KOPT-K1 (cell line): Measurements from ENCODE around the gene MYMX.

Experiments used
- H3K27ac ChIP-seq: fragments of 200-600 bp; sonication (generic); 2 replicates; pipeline ENCODE4 v1.5.1; 2016; ENCODE audit warnings: antibody characterized with exemption, mild to moderate bottlenecking, low read depth, low read length; ENCODE audit not compliant: poor library complexity, severe bottlenecking
- H3K36me3 ChIP-seq: fragments of 200-600 bp; sonication (generic); 2 replicates; pipeline ENCODE4 v1.5.1; 2017; ENCODE audit warnings: antibody characterized with exemption, mild to moderate bottlenecking, low read length, moderate library complexity; ENCODE audit not compliant: insufficient read depth
- H3K9me3 ChIP-seq: fragments of 200-600 bp; sonication (generic); 2 replicates; pipeline ENCODE4 v1.5.1; 2017; ENCODE audit warnings: antibody characterized with exemption, low read length, mild to moderate bottlenecking; ENCODE audit not compliant: insufficient read depth, poor library complexity, severe bottlenecking

The MYMX gene

DNA sequence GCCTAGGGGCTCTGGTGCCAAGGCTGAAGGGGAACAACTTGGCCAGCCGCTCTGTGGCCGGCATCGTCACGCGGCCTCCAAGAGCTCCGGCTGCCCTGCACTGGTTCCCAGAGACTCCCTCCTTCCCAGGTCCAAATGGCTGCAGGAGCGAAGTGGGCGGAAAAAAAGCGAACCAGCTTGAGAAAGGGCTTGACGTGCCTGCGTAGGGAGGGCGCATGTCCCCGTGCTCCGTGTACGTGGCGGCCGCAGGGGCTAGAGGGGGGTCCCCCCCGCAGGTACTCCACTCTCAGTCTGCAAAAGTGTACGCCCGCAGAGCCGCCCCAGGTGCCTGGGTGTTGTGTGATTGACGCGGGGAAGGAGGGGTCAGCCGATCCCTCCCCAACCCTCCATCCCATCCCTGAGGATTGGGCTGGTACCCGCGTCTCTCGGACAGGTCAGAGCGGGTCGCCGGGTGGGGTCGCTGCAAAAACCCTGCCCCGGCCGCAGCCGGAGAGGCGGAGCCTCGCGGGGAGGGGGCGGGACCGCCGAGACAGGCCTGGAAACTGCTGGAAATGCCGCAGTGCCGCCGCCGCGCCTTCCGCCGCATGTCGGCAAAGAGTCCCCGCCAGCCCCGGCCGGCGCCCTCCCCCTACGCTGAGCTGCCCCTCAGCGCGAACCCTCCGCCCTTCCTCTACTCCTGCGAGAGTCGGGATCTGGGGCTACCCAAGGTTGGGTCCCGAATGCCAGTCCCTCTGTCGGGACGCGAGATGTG lies 29.4 kb downstream of the MYMX start:
- H3K27ac ChIP-seq = peak overlapping the region; percentile 89
- H3K36me3 ChIP-seq = peaks cover 38% of the 10 kb centered on the region
- H3K9me3 ChIP-seq = no peaks in the 10 kb centered on the region

DNA sequence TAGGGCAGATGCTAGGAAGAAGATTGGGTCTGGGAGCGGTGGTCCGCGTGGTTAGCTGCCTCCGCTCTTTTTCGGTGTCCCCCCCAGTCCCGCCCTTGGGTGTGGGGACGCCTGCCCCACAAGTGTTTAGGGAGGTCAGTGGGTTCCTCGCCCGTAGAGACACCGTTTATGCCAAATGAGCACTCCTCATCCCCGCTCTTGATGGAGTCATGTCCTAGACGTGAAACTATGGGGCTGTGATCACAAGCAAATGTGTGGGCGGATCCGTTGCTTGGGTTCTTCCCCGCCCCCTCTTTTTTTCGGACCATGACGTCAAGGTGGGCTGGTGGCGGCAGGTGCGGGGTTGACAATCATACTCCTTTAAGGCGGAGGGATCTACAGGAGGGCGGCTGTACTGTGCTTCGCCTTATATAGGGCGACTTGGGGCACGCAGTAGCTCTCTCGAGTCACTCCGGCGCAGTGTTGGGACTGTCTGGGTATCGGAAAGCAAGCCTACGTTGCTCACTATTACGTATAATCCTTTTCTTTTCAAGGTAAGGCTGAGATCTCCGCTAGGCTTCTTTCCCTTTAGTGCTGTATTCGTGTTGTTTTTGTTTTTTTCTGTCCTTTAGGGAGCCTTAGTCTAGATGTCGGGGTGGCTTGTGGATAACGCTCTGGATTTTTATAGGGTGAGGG lies 30.1 kb downstream of the MYMX start, which contains the start of gene HSP90AB1:
Gene HSP90AB1 (plus strand): TSS at position 439 of the 675 bp plus-strand sequence. CDS start 1,529 bp downstream, outside the sequence.
- H3K27ac ChIP-seq = peak within 1 kb of the TSS; percentile 89
- peaks cover 45% of the 10 kb centered on the region for H3K36me3 ChIP-seq
- no peaks in the 10 kb centered on the region for H3K9me3 ChIP-seq

DNA sequence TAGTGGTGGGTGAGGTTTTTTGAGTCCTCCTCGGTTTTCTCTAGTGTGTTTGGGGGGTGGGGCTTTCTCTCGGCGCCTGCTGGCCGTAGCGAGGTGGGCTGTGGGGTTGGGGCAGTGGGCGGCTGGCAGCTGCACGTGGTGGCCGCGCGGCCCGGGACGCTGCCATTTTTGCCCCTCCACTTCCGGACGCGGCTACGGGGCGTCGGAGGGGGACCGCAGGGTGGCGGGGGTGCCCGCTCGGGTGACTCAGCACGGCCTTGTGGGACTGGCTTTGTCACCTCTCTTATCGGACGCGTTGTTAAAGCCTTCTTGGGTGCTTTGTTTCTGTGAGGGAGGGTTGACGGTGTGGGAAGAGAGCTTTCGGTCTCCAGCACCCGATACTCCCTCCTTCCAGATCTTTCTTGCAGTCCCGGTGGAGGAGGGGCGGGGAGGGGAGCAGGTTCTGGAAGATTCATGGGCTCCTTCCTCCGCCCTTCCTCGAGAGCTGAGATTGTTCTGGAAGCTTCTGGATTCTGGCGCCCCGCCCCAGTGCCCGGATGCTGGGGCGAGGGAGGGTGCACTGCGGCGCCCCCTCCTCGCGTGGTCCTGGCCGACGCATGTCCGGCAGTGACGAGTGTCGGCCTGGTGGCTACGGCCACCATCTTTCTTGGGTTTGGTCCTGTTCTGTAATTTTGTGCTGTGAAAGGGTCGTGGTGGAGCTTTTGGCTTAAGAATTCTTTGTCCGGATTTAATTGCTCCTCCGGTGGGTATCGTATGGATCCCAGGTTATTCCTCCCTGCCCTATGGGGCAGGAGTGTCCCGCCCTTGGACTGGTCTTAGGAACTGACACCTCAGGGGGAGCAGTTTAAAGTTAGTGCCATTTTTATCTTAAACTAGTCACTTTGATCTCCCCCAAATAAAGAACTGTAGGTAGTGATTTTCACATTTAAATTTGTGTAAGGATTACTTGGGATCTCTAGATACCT lies 30.9 kb downstream of the MYMX start:
- no peaks in the 10 kb centered on the region for H3K9me3 ChIP-seq
- peak overlapping the region; percentile 89 for H3K27ac ChIP-seq
- H3K36me3 ChIP-seq = peaks cover 53% of the 10 kb centered on the region

DNA sequence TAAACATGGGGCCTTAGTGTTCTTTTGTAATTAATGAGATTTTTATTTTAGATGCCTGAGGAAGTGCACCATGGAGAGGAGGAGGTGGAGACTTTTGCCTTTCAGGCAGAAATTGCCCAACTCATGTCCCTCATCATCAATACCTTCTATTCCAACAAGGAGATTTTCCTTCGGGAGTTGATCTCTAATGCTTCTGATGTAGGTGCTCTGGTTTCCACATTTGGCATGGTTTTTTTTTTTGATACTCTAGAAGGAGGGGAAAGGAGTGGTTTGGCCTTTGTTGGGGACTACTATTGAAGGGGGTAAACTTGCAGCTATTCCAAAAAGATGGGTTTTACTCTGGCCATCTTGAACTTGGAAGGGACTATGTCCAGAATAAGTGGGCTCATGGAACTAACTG lies 31.9 kb downstream of the MYMX start:
- peak overlapping the region; percentile 89 for H3K27ac ChIP-seq
- H3K9me3 ChIP-seq = no peaks in the 10 kb centered on the region
- peaks cover 62% of the 10 kb centered on the region for H3K36me3 ChIP-seq

DNA sequence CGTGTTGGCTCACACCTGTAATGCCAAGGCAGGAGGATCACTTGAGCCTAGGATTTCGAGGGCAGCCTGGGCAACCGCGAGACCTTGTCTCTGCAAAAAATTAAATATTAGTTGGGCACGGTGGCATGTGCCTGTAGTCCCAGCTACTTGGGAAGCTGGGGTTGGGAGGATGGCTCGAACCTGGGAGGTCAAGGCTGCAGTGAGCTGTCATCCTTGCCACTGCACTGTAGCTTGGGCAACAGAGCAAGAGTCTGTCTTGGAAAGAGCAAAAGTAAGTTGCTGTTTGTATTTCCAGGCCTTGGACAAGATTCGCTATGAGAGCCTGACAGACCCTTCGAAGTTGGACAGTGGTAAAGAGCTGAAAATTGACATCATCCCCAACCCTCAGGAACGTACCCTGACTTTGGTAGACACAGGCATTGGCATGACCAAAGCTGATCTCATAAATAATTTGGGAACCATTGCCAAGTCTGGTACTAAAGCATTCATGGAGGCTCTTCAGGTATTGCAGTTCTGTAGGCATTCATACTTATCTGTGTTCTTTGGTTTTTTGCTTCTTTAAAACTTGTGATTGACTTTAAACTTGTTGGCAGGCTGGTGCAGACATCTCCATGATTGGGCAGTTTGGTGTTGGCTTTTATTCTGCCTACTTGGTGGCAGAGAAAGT lies 32.5 kb downstream of the MYMX start:
- H3K9me3 ChIP-seq = no peaks in the 10 kb centered on the region
- peak overlapping the region; percentile 89 for H3K27ac ChIP-seq
- peaks cover 69% of the 10 kb centered on the region for H3K36me3 ChIP-seq

DNA sequence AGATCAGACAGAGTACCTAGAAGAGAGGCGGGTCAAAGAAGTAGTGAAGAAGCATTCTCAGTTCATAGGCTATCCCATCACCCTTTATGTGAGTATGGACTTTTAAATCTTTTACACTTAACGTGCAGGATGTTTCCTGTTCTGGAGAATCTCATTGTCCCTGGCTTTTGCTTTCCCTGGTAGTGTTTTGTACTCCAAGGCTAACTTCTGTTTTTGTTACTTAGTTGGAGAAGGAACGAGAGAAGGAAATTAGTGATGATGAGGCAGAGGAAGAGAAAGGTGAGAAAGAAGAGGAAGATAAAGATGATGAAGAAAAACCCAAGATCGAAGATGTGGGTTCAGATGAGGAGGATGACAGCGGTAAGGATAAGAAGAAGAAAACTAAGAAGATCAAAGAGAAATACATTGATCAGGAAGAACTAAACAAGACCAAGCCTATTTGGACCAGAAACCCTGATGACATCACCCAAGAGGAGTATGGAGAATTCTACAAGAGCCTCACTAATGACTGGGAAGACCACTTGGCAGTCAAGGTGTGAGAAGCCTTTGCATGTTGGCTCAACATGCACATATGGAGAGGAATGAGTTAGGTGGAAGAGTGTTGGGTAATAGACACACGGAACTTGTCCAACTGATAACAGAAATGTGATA lies 33.5 kb downstream of the MYMX start:
- peaks cover 79% of the 10 kb centered on the region for H3K36me3 ChIP-seq
- no peak overlapping the region for H3K27ac ChIP-seq
- no peaks in the 10 kb centered on the region for H3K9me3 ChIP-seq

DNA sequence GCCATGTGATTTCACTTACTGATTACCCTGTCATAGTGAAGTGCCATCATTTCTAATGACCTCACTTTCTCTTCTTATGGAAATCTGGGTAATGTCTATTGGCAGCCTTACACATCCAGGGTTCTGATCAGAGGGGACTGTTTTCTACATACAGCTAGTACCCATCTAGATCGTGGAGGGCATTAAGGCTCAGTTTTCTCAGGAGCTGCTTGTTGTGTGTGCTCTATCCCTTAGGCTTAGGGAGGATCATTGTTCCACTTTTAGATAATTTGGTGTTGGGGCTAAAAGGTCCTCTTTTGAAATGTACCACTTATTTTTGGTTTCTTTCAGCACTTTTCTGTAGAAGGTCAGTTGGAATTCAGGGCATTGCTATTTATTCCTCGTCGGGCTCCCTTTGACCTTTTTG lies 34.0 kb downstream of the MYMX start:
- H3K36me3 ChIP-seq = peaks cover 84% of the 10 kb centered on the region
- H3K27ac ChIP-seq = no peak overlapping the region
- no peaks in the 10 kb centered on the region for H3K9me3 ChIP-seq

DNA sequence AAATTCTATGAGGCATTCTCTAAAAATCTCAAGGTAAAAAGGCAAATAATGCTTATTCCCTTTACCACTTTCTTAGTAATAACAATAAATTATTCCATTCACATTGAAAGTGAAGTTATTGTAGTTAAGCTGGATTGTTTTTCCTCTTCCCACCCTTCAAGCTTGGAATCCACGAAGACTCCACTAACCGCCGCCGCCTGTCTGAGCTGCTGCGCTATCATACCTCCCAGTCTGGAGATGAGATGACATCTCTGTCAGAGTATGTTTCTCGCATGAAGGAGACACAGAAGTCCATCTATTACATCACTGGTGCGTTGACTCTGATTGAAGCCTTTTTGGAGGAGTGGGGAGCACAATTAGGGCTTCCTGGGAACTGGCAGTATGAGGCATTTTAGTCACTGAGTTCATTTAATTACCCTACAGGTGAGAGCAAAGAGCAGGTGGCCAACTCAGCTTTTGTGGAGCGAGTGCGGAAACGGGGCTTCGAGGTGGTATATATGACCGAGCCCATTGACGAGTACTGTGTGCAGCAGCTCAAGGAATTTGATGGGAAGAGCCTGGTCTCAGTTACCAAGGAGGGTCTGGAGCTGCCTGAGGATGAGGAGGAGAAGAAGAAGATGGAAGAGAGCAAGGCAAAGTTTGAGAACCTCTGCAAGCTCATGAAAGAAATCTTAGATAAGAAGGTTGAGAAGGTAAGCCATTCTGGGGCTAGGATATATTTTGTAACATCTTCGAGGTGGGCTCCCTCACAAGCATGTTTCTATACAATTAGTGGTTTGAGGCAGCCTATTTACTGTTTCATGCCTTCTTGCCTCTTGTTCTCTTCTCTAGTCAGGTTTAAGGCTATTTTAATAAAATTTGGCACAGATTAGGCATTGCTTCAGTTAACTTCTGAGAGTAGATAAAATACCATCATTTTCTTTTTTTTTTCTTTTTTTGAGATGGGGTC lies 35.1 kb downstream of the MYMX start:
- peaks cover 85% of the 10 kb centered on the region for H3K36me3 ChIP-seq
- H3K27ac ChIP-seq = no peak overlapping the region
- no peaks in the 10 kb centered on the region for H3K9me3 ChIP-seq

DNA sequence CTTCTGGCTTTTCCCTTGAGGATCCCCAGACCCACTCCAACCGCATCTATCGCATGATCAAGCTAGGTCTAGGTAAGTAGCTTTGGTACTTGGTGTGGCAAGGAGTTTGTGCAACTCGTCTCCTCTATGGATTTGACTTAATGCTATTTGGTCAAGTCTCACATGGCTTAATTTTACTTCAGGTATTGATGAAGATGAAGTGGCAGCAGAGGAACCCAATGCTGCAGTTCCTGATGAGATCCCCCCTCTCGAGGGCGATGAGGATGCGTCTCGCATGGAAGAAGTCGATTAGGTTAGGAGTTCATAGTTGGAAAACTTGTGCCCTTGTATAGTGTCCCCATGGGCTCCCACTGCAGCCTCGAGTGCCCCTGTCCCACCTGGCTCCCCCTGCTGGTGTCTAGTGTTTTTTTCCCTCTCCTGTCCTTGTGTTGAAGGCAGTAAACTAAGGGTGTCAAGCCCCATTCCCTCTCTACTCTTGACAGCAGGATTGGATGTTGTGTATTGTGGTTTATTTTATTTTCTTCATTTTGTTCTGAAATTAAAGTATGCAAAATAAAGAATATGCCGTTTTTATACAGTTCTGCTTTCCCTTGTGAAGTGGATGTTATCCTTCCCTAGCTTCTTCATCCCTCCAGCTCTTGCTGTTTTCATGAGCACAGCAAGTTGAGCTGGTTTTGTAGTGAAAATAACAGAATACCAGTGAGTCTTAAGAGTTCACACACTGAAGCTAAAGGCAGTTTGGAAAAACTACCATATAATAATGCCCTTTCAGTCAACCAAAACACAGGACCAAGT lies 36.8 kb downstream of the MYMX start:
- H3K27ac ChIP-seq = no peak overlapping the region
- H3K9me3 ChIP-seq = no peaks in the 10 kb centered on the region

DNA sequence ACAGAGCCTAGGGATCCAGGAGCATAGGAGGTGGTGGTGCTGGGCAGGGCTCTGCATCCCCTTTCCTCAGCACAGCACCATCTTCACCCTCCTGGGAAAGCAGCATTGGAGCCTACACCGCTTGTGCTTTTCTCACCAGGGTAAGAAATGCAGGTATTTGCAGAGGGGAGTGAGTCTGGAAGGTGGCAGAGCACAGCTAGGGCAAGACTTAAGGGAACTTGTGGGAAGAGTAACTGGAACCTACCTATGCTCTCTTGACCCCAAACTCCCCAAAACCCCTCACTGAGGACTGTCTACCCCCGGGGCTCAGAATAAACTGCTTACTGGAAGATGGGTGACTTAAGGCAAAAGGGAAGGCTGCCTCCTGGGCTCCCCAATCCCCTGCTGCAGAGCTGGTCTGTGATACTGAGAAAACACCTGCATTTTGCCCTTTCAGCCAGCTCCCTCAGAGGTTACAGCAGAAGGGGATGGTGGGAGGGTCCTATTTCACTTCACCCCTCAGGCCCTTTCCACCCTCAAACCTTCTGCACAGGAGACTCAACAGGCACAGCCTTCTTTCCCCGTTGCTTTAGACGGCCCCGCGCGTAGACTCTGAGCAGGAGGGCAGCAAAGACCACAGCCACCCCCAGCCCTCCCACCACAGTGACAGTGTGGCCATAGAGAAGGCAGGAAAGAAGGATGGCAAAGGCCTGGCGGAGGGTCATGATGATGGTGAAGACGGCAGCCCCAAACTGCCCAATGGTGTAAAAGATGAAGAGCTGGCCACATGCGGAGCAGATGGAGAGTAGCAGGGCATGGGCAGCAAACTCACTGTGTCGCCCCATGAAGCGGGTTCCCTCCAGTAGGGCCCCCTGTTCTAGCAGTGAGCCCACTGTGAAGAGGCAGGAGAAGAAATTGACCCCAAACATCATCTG lies 37.7 kb downstream of the MYMX start:
- Histone ChIP-seq H3K27ac (no peak overlapping the region), H3K36me3 (peaks cover 72% of the 10 kb centered on the region), H3K9me3 (no peaks in the 10 kb centered on the region)

More for the DNA sequence above, 36.8 kb downstream of the MYMX start:
- peaks cover 74% of the 10 kb centered on the region for H3K36me3 ChIP-seq

DNA sequence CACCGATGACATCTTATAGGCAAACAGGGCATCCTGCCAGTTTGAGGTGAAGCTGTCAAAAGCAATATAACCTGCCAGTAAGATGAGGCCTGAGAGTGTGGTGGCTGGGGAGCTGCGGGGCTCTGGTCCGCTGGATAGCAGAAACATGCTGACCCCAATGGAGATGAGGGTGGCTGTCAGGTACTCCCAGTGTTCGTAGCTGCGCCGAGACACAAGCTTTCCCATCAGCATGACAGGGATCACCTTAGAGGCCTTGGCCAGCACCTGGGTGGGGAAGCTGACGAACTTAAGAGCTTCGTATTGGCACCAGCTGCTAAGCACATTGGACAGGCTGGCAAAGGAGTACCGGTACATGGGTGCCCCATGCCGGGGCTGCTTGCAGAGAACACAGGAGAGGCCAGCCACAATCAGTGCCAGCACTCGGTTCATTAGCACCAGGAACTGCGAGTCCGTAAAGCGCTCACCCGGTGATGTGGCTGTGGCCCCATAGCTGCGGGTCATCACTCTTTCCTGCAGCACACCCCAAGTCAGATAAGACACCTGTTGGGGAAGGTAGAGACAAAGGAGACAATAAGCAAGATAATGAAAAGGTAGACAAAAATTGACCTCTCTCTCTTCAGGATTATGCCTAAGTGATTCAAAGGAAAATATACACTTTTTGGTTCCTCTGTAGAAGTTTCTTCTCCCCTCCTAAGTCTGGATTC lies 38.5 kb downstream of the MYMX start:
- Histone ChIP-seq H3K27ac (peak overlapping the region; percentile 75), H3K36me3 (peaks cover 72% of the 10 kb centered on the region), H3K9me3 (no peaks in the 10 kb centered on the region)
